ENCODE measurements around the gene WNT4.

WNT4 gene

GRCh38 chr1:22166439-22166838, 23.5 kb upstream of the WNT4 start:
- H4K20me1 ChIP-seq (ENCODE audit: insufficient read depth, low read length), result peaks cover 8% of the 10 kb centered on the region; the same call in 1 of the 2 replicates
- no peaks in the 10 kb centered on the region for H3K79me2 ChIP-seq (ENCODE audit: insufficient read depth, low read length)
- TF ChIP-seq CTCF (IDR thresholded peaks at IDR 0.05; ENCODE audit: borderline replicate concordance, extremely low read depth, low read length, poor library complexity, severe bottlenecking) (no peak), EZH2 (IDR thresholded peaks at IDR 0.05; ENCODE audit: borderline replicate concordance, low read depth, low read length, severe bottlenecking) (no peak)
- no peak overlapping the region for H3K27ac ChIP-seq (ENCODE audit: low read length)
- no peak overlapping the region for H3K9ac ChIP-seq (ENCODE audit: low read depth, low read length)
- H3K27me3 ChIP-seq (ENCODE audit: insufficient read depth, low read length, poor library complexity), result no peaks in the 10 kb centered on the region
- no peaks in the 10 kb centered on the region for H3K4me1 ChIP-seq (ENCODE audit: insufficient read depth, low read length)
- no peaks in the 10 kb centered on the region for H3K9me3 ChIP-seq (ENCODE audit: insufficient read depth, low read length, severe bottlenecking)
- DNase-seq, result no peak
- ATAC-seq (ENCODE audit: insufficient read depth, low read depth), result no peak
- H3K4me2 ChIP-seq (ENCODE audit: insufficient read depth, low read length), result no peak overlapping the region
- H3K36me3 ChIP-seq (ENCODE audit: insufficient read depth, low read length), result no peaks in the 10 kb centered on the region
- H2AFZ ChIP-seq (ENCODE audit: low read depth, low read length), result no peak overlapping the region
- H3K4me3 ChIP-seq (ENCODE audit: low read depth in 1 of 2, low read length in 2 of 2), result no peak overlapping the region

DNA sequence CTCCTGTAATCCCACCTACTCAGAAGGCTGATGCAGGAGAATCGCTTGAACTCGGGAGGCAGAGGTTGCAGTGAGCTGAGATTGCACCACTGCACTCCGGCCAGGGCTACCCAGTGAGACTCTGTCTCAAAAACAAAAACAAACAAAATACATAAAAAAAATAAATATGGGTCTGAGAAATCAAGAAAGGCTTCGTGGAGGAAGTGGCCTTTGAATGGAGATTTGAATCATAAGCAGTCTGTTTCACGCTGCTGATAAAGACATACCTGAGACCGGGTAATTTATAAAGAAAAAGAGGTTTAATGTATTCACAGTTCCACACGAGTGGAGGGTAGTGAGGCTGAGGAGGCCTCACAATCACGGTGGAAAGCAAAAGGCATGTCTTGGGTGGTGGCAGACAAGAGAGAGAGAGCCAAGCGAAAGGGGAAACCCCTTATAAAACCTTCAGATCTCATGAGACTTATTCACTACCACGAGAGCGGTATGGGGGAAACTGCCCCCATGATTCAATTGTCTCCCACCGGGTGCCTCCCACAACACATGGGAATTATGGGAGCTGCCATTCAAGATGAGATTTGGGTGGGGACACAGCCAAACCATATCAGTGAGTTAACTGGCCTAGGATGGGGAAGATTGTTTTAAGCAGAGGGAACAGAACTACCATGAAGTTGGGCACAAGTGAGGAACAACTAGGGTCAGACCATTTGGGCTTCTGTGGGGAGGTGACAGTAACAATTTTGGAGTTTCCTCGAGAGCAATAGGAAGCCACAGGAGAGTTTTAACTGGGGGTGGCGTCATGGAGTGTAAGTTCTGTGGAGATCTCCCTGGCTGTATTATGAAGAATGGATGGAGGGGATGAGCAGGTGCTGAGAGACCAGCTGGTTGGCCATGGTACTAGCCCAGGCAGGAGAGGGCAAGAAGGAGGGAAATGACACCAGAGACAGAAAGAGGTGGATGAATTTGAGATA, 22.2 kb upstream of the WNT4 start:
- Histone ChIP-seq H3K9me3 (ENCODE audit: insufficient read depth, low read length, severe bottlenecking) (no peaks in the 10 kb centered on the region), H3K4me2 (ENCODE audit: insufficient read depth, low read length) (no peak overlapping the region), H3K9ac (ENCODE audit: low read depth, low read length) (no peak overlapping the region), H3K4me3 (ENCODE audit: low read depth in 1 of 2, low read length in 2 of 2) (no peak overlapping the region), H4K20me1 (ENCODE audit: insufficient read depth, low read length) (peaks cover 8% of the 10 kb centered on the region; the same call in 1 of the 2 replicates), H3K27ac (ENCODE audit: low read length) (no peak overlapping the region), H3K27me3 (ENCODE audit: insufficient read depth, low read length, poor library complexity) (no peaks in the 10 kb centered on the region), H3K36me3 (ENCODE audit: insufficient read depth, low read length) (no peaks in the 10 kb centered on the region), H3K79me2 (ENCODE audit: insufficient read depth, low read length) (no peaks in the 10 kb centered on the region), H3K4me1 (ENCODE audit: insufficient read depth, low read length) (no peaks in the 10 kb centered on the region), H2AFZ (ENCODE audit: low read depth, low read length) (no peak overlapping the region)
- ATAC-seq (ENCODE audit: insufficient read depth, low read depth) (no peak), DNase-seq (no peak)
- TF ChIP-seq CTCF (IDR thresholded peaks at IDR 0.05; ENCODE audit: borderline replicate concordance, extremely low read depth, low read length, poor library complexity, severe bottlenecking) (no peak), EZH2 (IDR thresholded peaks at IDR 0.05; ENCODE audit: borderline replicate concordance, low read depth, low read length, severe bottlenecking) (no peak)

DNA sequence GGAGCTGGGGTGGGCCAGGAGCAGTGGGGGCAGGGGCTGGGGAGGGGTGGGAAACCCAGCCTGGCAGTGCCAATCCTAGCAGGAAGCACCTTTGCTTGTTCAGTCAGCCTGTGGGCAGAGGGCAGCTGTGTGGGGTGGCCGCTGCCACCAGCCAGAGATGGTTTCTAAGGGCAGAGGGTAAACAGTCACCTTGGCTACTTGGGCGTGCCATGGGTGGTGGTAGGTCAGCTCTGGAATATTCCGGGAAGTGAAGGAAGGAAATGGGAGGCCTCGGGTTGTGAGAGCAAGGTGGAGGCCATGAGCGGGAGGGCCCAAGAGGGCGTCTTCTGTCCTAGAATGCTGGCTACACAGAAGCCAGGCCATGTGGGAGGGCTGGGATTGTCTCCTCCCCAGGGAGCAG, 20.7 kb upstream of the WNT4 start:
- no peak overlapping the region for H3K27ac ChIP-seq (ENCODE audit: low read length)
- H3K9me3 ChIP-seq (ENCODE audit: insufficient read depth, low read length, severe bottlenecking), result no peaks in the 10 kb centered on the region
- H3K9ac ChIP-seq (ENCODE audit: low read depth, low read length), result no peak overlapping the region
- TF ChIP-seq EZH2 (IDR thresholded peaks at IDR 0.05; ENCODE audit: borderline replicate concordance, low read depth, low read length, severe bottlenecking), result no peak
- TF ChIP-seq CTCF (IDR thresholded peaks at IDR 0.05; ENCODE audit: borderline replicate concordance, extremely low read depth, low read length, poor library complexity, severe bottlenecking), result no peak
- no peaks in the 10 kb centered on the region for H3K79me2 ChIP-seq (ENCODE audit: insufficient read depth, low read length)
- no peaks in the 10 kb centered on the region for H3K36me3 ChIP-seq (ENCODE audit: insufficient read depth, low read length)
- ATAC-seq (ENCODE audit: insufficient read depth, low read depth), result no peak
- no peaks in the 10 kb centered on the region for H3K4me1 ChIP-seq (ENCODE audit: insufficient read depth, low read length)
- no peak overlapping the region for H2AFZ ChIP-seq (ENCODE audit: low read depth, low read length)
- H4K20me1 ChIP-seq (ENCODE audit: insufficient read depth, low read length), result peaks cover 5% of the 10 kb centered on the region; the same call in 1 of the 2 replicates
- no peaks in the 10 kb centered on the region for H3K27me3 ChIP-seq (ENCODE audit: insufficient read depth, low read length, poor library complexity)
- DNase-seq, result no peak
- no peak overlapping the region for H3K4me2 ChIP-seq (ENCODE audit: insufficient read depth, low read length)
- H3K4me3 ChIP-seq (ENCODE audit: low read depth in 1 of 2, low read length in 2 of 2), result no peak overlapping the region

All from DND-41 (cell line).